ENCODE data around the gene TIE1. TPM values are rescaled to one million over a fixed set of nuclear protein-coding genes. Genes with fewer than 3 reads are reported as not detected.

TIE1 gene
- total and polyA plus RNA-seq, 7 donors: 1.2 to 33.8 (median 9.5) TPM

DNA sequence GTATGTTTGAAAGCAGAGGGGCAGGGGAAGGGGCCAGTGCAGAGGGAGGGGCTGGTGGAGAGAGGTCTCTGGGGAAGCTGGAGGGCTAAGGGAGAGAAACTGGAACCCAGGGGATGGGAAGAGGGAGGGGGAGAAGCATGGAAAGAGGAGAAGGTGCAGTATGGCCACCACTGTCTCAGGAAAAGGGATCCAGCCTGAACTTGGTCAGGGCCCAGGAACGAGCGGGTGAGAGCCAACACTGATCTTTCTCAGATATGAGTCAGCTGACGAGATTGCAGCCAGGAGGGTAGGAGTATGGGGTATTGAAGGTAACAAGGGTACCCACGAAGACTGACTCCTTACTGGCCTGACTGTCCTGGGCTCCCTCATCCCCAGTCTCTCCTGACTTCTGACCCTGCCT, 18.0 kb downstream of the TIE1 start:
- H3K36me3 ChIP-seq: no peaks in the 10 kb centered on the region
- intact Hi-C loops (cut with DNase I): no loop called here
- H3K27ac ChIP-seq: no peak overlapping the region
- H3K4me3 ChIP-seq: no peak overlapping the region
- DNase-seq: peak; percentile 28
- TF ChIP-seq EP300 (IDR thresholded peaks at IDR 0.05) (no peak), POLR2A (IDR thresholded peaks at IDR 0.05) (no peak), POLR2AphosphoS5 (IDR thresholded peaks at IDR 0.05) (no peak)
- TF ChIP-seq, protein P1, sequence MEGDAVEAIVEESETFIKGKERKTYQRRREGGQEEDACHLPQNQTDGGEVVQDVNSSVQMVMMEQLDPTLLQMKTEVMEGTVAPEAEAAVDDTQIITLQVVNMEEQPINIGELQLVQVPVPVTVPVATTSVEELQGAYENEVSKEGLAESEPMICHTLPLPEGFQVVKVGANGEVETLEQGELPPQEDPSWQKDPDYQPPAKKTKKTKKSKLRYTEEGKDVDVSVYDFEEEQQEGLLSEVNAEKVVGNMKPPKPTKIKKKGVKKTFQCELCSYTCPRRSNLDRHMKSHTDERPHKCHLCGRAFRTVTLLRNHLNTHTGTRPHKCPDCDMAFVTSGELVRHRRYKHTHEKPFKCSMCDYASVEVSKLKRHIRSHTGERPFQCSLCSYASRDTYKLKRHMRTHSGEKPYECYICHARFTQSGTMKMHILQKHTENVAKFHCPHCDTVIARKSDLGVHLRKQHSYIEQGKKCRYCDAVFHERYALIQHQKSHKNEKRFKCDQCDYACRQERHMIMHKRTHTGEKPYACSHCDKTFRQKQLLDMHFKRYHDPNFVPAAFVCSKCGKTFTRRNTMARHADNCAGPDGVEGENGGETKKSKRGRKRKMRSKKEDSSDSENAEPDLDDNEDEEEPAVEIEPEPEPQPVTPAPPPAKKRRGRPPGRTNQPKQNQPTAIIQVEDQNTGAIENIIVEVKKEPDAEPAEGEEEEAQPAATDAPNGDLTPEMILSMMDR (IDR thresholded peaks at IDR 0.05): no peak
- H3K4me1 ChIP-seq: no peaks in the 10 kb centered on the region
- no peaks in the 10 kb centered on the region for H3K9me3 ChIP-seq
- no peaks in the 10 kb centered on the region for H3K27me3 ChIP-seq
- WGBS, 2 donors: 87% methylated on average over 4 of the region's 4 CpGs

DNA sequence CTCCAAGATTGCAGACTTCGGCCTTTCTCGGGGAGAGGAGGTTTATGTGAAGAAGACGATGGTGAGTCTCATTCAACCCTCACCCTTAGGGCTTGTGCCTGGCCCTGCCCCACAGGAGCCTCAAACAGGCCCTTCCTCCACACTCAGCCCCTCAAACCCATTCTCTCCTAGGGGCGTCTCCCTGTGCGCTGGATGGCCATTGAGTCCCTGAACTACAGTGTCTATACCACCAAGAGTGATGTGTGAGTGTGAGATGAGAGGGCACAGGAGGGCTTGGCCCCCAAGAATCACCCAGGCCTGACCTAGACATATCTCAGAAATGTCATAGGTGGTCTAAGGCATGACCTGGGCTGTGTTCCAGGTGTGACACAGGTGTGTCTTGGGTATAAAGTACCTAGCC, 18.5 kb downstream of the TIE1 start:
- WGBS, 2 donors: 95 to 98% methylated on average over 5 of the region's 5 CpGs
- no peak overlapping the region for H3K4me3 ChIP-seq
- no peaks in the 10 kb centered on the region for H3K9me3 ChIP-seq
- no peak overlapping the region for H3K27ac ChIP-seq
- H3K4me1 ChIP-seq: no peaks in the 10 kb centered on the region
- TF ChIP-seq, protein P1 (IDR thresholded peaks at IDR 0.05): no peak
- TF ChIP-seq POLR2A (IDR thresholded peaks at IDR 0.05) (no peak), EP300 (IDR thresholded peaks at IDR 0.05) (no peak), POLR2AphosphoS5 (IDR thresholded peaks at IDR 0.05) (no peak)
- DNase-seq: peak; percentile 55
- H3K36me3 ChIP-seq: no peaks in the 10 kb centered on the region
- intact Hi-C loops (cut with DNase I): no loop called here
- no peaks in the 10 kb centered on the region for H3K27me3 ChIP-seq

- no peaks in the 10 kb centered on the region for H3K9me3 ChIP-seq
- WGBS, 2 donors: 63% methylated on average over 3 of the region's 3 CpGs
- intact Hi-C loops (cut with DNase I): no loop called here
- H3K4me3 ChIP-seq: no peak overlapping the region
- TF ChIP-seq POLR2A (IDR thresholded peaks at IDR 0.05): no peak
- no peak for TF ChIP-seq POLR2AphosphoS5 (IDR thresholded peaks at IDR 0.05)
- no peak for TF ChIP-seq EP300 (IDR thresholded peaks at IDR 0.05)
- TF ChIP-seq, protein P1 (IDR thresholded peaks at IDR 0.05): no peak
- no peaks in the 10 kb centered on the region for H3K4me1 ChIP-seq
- H3K36me3 ChIP-seq: no peaks in the 10 kb centered on the region
- no peak overlapping the region for H3K27ac ChIP-seq
- no peaks in the 10 kb centered on the region for H3K27me3 ChIP-seq
- peak; percentile 50 for DNase-seq
Observed at GRCh38 chr1:43319766-43320165, 19.0 kb downstream of the TIE1 start.

- no peak for TF ChIP-seq EP300 (IDR thresholded peaks at IDR 0.05)
- TF ChIP-seq, protein P1 (IDR thresholded peaks at IDR 0.05): no peak
- Histone ChIP-seq H3K4me3 (no peak overlapping the region), H3K4me1 (no peaks in the 10 kb centered on the region), H3K36me3 (no peaks in the 10 kb centered on the region), H3K27ac (no peak overlapping the region), H3K9me3 (no peaks in the 10 kb centered on the region), H3K27me3 (no peaks in the 10 kb centered on the region)
- WGBS, 2 donors: 94 to 96% methylated on average over 16 of the region's 16 CpGs
- DNase-seq: peak; percentile 63
- intact Hi-C loops (cut with DNase I): no loop called here
Observed at GRCh38 chr1:43321331-43321891, 20.6 kb downstream of the TIE1 start.

- peak; percentile 22 for DNase-seq
- H3K36me3 ChIP-seq: no peaks in the 10 kb centered on the region
- intact Hi-C loops (cut with DNase I): no loop called here
- H3K27ac ChIP-seq: no peak overlapping the region
- TF ChIP-seq POLR2A (IDR thresholded peaks at IDR 0.05): no peak
- TF ChIP-seq EP300 (IDR thresholded peaks at IDR 0.05): no peak
- TF ChIP-seq, protein P1 (IDR thresholded peaks at IDR 0.05): no peak
- no peak for TF ChIP-seq POLR2AphosphoS5 (IDR thresholded peaks at IDR 0.05)
- no peaks in the 10 kb centered on the region for H3K27me3 ChIP-seq
- H3K4me3 ChIP-seq: no peak overlapping the region
- 91 to 94% methylated on average over 5 of the region's 5 CpGs for WGBS, 2 donors
- H3K9me3 ChIP-seq: no peaks in the 10 kb centered on the region
- no peaks in the 10 kb centered on the region for H3K4me1 ChIP-seq
Observed at GRCh38 chr1:43322506-43322905, 21.7 kb downstream of the TIE1 start.
